Smooth muscle cell of the coronary artery (primary cell): ENCODE data around the gene ALKBH7. TPM values are rescaled to one million over a fixed set of nuclear protein-coding genes. Genes with fewer than 3 reads are reported as not detected.

Experiments used
- total RNA-seq: library from RNA; depleted of rRNA; stranded (reverse); fragments of >200 nt; gene quantifications from 2 replicates; pipeline ENCODE4 v1.2.3, GENCODE V29; 2014; ENCODE audit warnings: low replicate concordance

Gene ALKBH7
- total RNA-seq = 9.6 and 38.3 TPM in 2 replicates

GRCh38 chr19:6372594-6373095 is at the start of gene ALKBH7:
ALKBH7 (plus strand) TSS chr19:6372794; CDS start chr19:6372821, 27 bp downstream.

GRCh38 chr19:6333439-6333838 is 39.2 kb upstream of the ALKBH7 start, which contains the start of gene ACER1:
ACER1 (minus strand) TSS chr19:6333612; CDS start chr19:6333551, 61 bp downstream.

GRCh38 chr19:6375411-6376010 is 2.9 kb downstream of the ALKBH7 start, which contains the start of gene PSPN:
PSPN (minus strand) TSS chr19:6375933; CDS start chr19:6375849, 84 bp downstream.

GRCh38 chr19:6393074-6393982 is 20.7 kb downstream of the ALKBH7 start, which contains the start of gene GTF2F1:
GTF2F1 (minus strand) TSS chr19:6393164; CDS start chr19:6392995, 169 bp downstream.

GRCh38 chr19:6424195-6424938 is 51.8 kb downstream of the ALKBH7 start, which contains the start of gene KHSRP:
KHSRP (minus strand) TSS chr19:6424811; CDS start chr19:6424701, 110 bp downstream.

Other genes starting within 250 kb of the ALKBH7 start
- gene ACSBG2, start 237.1 kb upstream of the ALKBH7 start, total RNA-seq = 0.12 TPM in 1 of 2 replicates, not detected in the other
- gene MLLT1, start 92.8 kb upstream of the ALKBH7 start, total RNA-seq = 2.3 and 8.2 TPM in 2 replicates
- gene ACER1, start 39.2 kb upstream of the ALKBH7 start, total RNA-seq = not detected in 2 replicates
- gene CLPP, start 11.3 kb upstream of the ALKBH7 start, total RNA-seq = 59.2 and 66.5 TPM in 2 replicates
- 0.53 and 0.70 TPM in 2 replicates for gene PSPN, start 3.1 kb downstream of the ALKBH7 start, total RNA-seq
- 62.5 and 108 TPM in 2 replicates for gene GTF2F1, start 20.4 kb downstream of the ALKBH7 start, total RNA-seq
- gene KHSRP, start 52.0 kb downstream of the ALKBH7 start, total RNA-seq = 41.1 and 85.6 TPM in 2 replicates
- gene SLC25A41, start 61.0 kb downstream of the ALKBH7 start, total RNA-seq = 0.23 TPM in 1 of 2 replicates, not detected in the other
- 20.9 and 22.3 TPM in 2 replicates for gene SLC25A23, start 87.0 kb downstream of the ALKBH7 start, total RNA-seq
- gene CRB3, start 91.5 kb downstream of the ALKBH7 start, total RNA-seq = 0.08 TPM in 1 of 2 replicates, not detected in the other
- not detected in 2 replicates for gene DENND1C, start 109.0 kb downstream of the ALKBH7 start, total RNA-seq
- gene TUBB4A, start 129.5 kb downstream of the ALKBH7 start, total RNA-seq = not detected in 2 replicates
- under 0.01 and 0.30 TPM in 2 replicates for gene TNFSF9, start 158.2 kb downstream of the ALKBH7 start, total RNA-seq
- gene CD70, start 218.4 kb downstream of the ALKBH7 start, total RNA-seq = not detected in 2 replicates